ENCODE results near the gene STAMBPL1.

Gene STAMBPL1

GRCh38 chr10:88893611-88894010, 13.6 kb downstream of the STAMBPL1 start:
- H3K4me3 ChIP-seq (ENCODE audit: low read depth in 1 of 2, low read length in 1 of 2): no peak overlapping the region
- H3K27me3 ChIP-seq: no peaks in the 10 kb centered on the region
- no peaks in the 10 kb centered on the region for H3K36me3 ChIP-seq
- no peak for TF ChIP-seq CTCF (IDR thresholded peaks at IDR 0.05)
- peaks cover 28 to 30% of the 10 kb centered on the region in 2 experiments for H3K4me1 ChIP-seq (ENCODE audit: control insufficient read depth in 1 of 2, insufficient read depth in 1 of 2, low read depth in 1 of 2, low read length in 1 of 2)
- peak overlapping the region; percentile 19 for H3K27ac ChIP-seq
- H3K9me3 ChIP-seq: no peaks in the 10 kb centered on the region

- Histone ChIP-seq H3K27ac (no peak overlapping the region), H3K27me3 (no peaks in the 10 kb centered on the region), H3K4me1 (ENCODE audit: control insufficient read depth in 1 of 2, insufficient read depth in 1 of 2, low read depth in 1 of 2, low read length in 1 of 2) (peaks cover 23 to 24% of the 10 kb centered on the region in 2 experiments), H3K9me3 (no peaks in the 10 kb centered on the region), H3K4me3 (ENCODE audit: low read depth in 1 of 2, low read length in 1 of 2) (no peak overlapping the region), H3K36me3 (no peaks in the 10 kb centered on the region)
- no peak for TF ChIP-seq CTCF (IDR thresholded peaks at IDR 0.05)
Measured at GRCh38 chr10:88895250-88895649, 15.2 kb downstream of the STAMBPL1 start.

- Histone ChIP-seq H3K36me3 (no peaks in the 10 kb centered on the region), H3K4me3 (ENCODE audit: low read depth in 1 of 2, low read length in 1 of 2) (no peak overlapping the region), H3K9me3 (no peaks in the 10 kb centered on the region), H3K27ac (no peak overlapping the region), H3K4me1 (ENCODE audit: control insufficient read depth in 1 of 2, insufficient read depth in 1 of 2, low read depth in 1 of 2, low read length in 1 of 2) (peaks cover 15 to 20% of the 10 kb centered on the region in 2 experiments), H3K27me3 (no peaks in the 10 kb centered on the region)
- no peak for TF ChIP-seq CTCF (IDR thresholded peaks at IDR 0.05)
Measured at GRCh38 chr10:88896372-88896993, 16.4 kb downstream of the STAMBPL1 start.

- no peak overlapping the region for H3K4me3 ChIP-seq (ENCODE audit: low read depth in 1 of 2, low read length in 1 of 2)
- H3K9me3 ChIP-seq: no peaks in the 10 kb centered on the region
- H3K27ac ChIP-seq: no peak overlapping the region
- no peaks in the 10 kb centered on the region for H3K27me3 ChIP-seq
- TF ChIP-seq CTCF (IDR thresholded peaks at IDR 0.05): no peak
- peaks cover under 1% of the 10 kb centered on the region for H3K36me3 ChIP-seq
- peaks cover 15 to 20% of the 10 kb centered on the region in 2 experiments for H3K4me1 ChIP-seq (ENCODE audit: control insufficient read depth in 1 of 2, insufficient read depth in 1 of 2, low read depth in 1 of 2, low read length in 1 of 2)
Measured at GRCh38 chr10:88896994-88897853, 17.2 kb downstream of the STAMBPL1 start.

GRCh38 chr10:88898727-88899126, 18.7 kb downstream of the STAMBPL1 start:
- Histone ChIP-seq H3K9me3 (no peaks in the 10 kb centered on the region), H3K27me3 (no peaks in the 10 kb centered on the region), H3K4me3 (ENCODE audit: low read depth in 1 of 2, low read length in 1 of 2) (no peak overlapping the region), H3K27ac (no peak overlapping the region), H3K36me3 (peaks cover 8% of the 10 kb centered on the region), H3K4me1 (ENCODE audit: control insufficient read depth in 1 of 2, insufficient read depth in 1 of 2, low read depth in 1 of 2, low read length in 1 of 2) (peaks cover 5 to 11% of the 10 kb centered on the region in 2 experiments)
- no peak for TF ChIP-seq CTCF (IDR thresholded peaks at IDR 0.05)

Measured in neutrophil (primary cell).